Measurements from ENCODE around the gene LINGO4. TPM values are rescaled to one million over a fixed set of nuclear protein-coding genes. Genes with fewer than 3 reads are reported as not detected.

LINGO4 gene
- total and polyA plus RNA-seq, 2 experiments from 2014 or later = not detected

GRCh38 chr1:151833172-151833900 lies 28.1 kb upstream of the LINGO4 start:
- H3K4me3 ChIP-seq = no peak overlapping the region
- no peak overlapping the region for H3K4me2 ChIP-seq
- peaks cover 9% of the 10 kb centered on the region for H3K27me3 ChIP-seq
- H2AFZ ChIP-seq = no peak overlapping the region
- DNase-seq (ENCODE audit: low spot score) = no peak
- H3K9me3 ChIP-seq (ENCODE audit: low read depth) = no peaks in the 10 kb centered on the region
- no peaks in the 10 kb centered on the region for H3K9me2 ChIP-seq (replicated peaks; ENCODE audit: insufficient read depth)
- H4K20me1 ChIP-seq (ENCODE audit: insufficient read depth, poor library complexity, severe bottlenecking) = no peaks in the 10 kb centered on the region
- H3K4me1 ChIP-seq (ENCODE audit: insufficient read depth) = peaks cover 1% of the 10 kb centered on the region
- no peaks in the 10 kb centered on the region for H3K36me3 ChIP-seq (replicated peaks; ENCODE audit: insufficient read depth, low read depth)
- WGBS (ENCODE audit: low lambda C conversion rate, missing lambda C conversion rate) = 79% methylated on average over 8 of the region's 8 CpGs
- no peak overlapping the region for H3K27ac ChIP-seq
- H3K79me2 ChIP-seq = no peaks in the 10 kb centered on the region
- TF ChIP-seq EZH2 (IDR thresholded peaks at IDR 0.05; ENCODE audit: borderline replicate concordance) = no peak
- TF ChIP-seq CTCF (IDR thresholded peaks at IDR 0.05; ENCODE audit: poor library complexity) = no peak
- no peak for TF ChIP-seq EZH2phosphoT487 (IDR thresholded peaks at IDR 0.05; ENCODE audit: low read depth, severe bottlenecking, unreplicated experiment)

- Histone ChIP-seq H3K4me3 (no peak overlapping the region), H3K36me3 (replicated peaks; ENCODE audit: insufficient read depth, low read depth) (no peaks in the 10 kb centered on the region), H3K79me2 (no peaks in the 10 kb centered on the region), H3K27ac (no peak overlapping the region), H4K20me1 (ENCODE audit: insufficient read depth, poor library complexity, severe bottlenecking) (no peaks in the 10 kb centered on the region), H3K4me2 (no peak overlapping the region), H3K9me3 (ENCODE audit: low read depth) (no peaks in the 10 kb centered on the region), H3K27me3 (peaks cover 4% of the 10 kb centered on the region), H3K4me1 (ENCODE audit: insufficient read depth) (no peaks in the 10 kb centered on the region), H3K9me2 (replicated peaks; ENCODE audit: insufficient read depth) (no peaks in the 10 kb centered on the region), H2AFZ (no peak overlapping the region)
- DNase-seq (ENCODE audit: low spot score) = peak; percentile 52
- 79% methylated on average over 10 of the region's 10 CpGs for WGBS (ENCODE audit: low lambda C conversion rate, missing lambda C conversion rate)
- TF ChIP-seq CTCF (IDR thresholded peaks at IDR 0.05; ENCODE audit: poor library complexity) = no peak
- no peak for TF ChIP-seq EZH2 (IDR thresholded peaks at IDR 0.05; ENCODE audit: borderline replicate concordance)
- no peak for TF ChIP-seq EZH2phosphoT487 (IDR thresholded peaks at IDR 0.05; ENCODE audit: low read depth, severe bottlenecking, unreplicated experiment)
Measured at GRCh38 chr1:151832318-151832980, 27.2 kb upstream of the LINGO4 start.

GRCh38 chr1:151831605-151832004 lies 26.4 kb upstream of the LINGO4 start, which contains the start of gene RORC:
TSS of gene RORC (minus strand) at chr1:151831802. CDS start at chr1:151831764, 38 bp downstream.
- Histone ChIP-seq H3K4me3 (no peak within 1 kb of the TSS), H3K9me3 (ENCODE audit: low read depth) (no peaks in the 10 kb centered on the region), H3K9me2 (replicated peaks; ENCODE audit: insufficient read depth) (no peaks in the 10 kb centered on the region), H4K20me1 (ENCODE audit: insufficient read depth, poor library complexity, severe bottlenecking) (no peaks in the 10 kb centered on the region), H3K36me3 (replicated peaks; ENCODE audit: insufficient read depth, low read depth) (no peaks in the 10 kb centered on the region), H3K27ac (no peak within 1 kb of the TSS), H3K4me1 (ENCODE audit: insufficient read depth) (no peaks in the 10 kb centered on the region), H3K27me3 (no peaks in the 10 kb centered on the region), H2AFZ (no peak within 1 kb of the TSS), H3K79me2 (no peaks in the 10 kb centered on the region), H3K4me2 (no peak within 1 kb of the TSS)
- TF ChIP-seq EZH2 (IDR thresholded peaks at IDR 0.05; ENCODE audit: borderline replicate concordance) = no peak
- TF ChIP-seq CTCF (IDR thresholded peaks at IDR 0.05; ENCODE audit: poor library complexity) = no peak
- TF ChIP-seq EZH2phosphoT487 (IDR thresholded peaks at IDR 0.05; ENCODE audit: low read depth, severe bottlenecking, unreplicated experiment) = no peak
- WGBS (ENCODE audit: low lambda C conversion rate, missing lambda C conversion rate) = 71% methylated on average over 5 of the region's 5 CpGs
- DNase-seq (ENCODE audit: low spot score) = no peak

Data from hepatocyte (in vitro differentiated cells).